ENCODE results near the gene TCF19. TPM values are rescaled to one million over a fixed set of nuclear protein-coding genes. Genes with fewer than 3 reads are reported as not detected.

The TCF19 gene
- total RNA-seq, 1 experiment from 2014 or later: 39.1 TPM

DNA sequence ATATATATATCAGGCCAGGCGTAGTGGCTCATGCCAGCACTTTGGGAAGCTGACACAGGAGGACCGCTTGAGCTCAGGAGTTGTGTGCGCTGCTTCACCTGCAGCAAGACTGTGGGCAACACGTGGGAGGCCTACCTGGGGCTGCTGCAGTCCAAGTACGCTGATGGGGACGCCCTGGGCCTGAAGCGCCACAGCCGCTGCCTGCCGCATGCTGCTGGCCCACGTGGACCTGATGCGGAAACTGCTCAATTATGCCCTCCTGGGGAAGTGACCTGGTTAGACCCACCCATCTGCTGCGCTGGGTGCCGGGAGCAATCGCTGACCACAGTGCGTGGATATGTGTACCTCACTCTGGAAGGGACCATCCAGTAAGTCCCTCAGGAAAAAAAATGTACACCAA, 17.7 kb upstream of the TCF19 start:
- H3K27ac ChIP-seq (ENCODE audit: low read depth, low read length, poor library complexity, severe bottlenecking): no peak overlapping the region
- no TSS peak for BruUV-seq (replicated peaks)
- intact Hi-C loops (cut with micrococcal nuclease; ENCODE audit: unreplicated experiment): no loop called here
- ChIA-PET POLR2A (ENCODE audit: low non-redundant PET) (no interaction called here), CTCF (interaction anchor here (0.6 to 0.7 kb wide), 2 partner anchors 96 to 262 kb away, joined by 3 read pairs; no protein-coding TSS in a partner anchor)
- H3K27me3 ChIP-seq (replicated peaks; ENCODE audit: insufficient read depth, low read depth, low read length, poor library complexity): no peaks in the 10 kb centered on the region
- H3K4me3 ChIP-seq (ENCODE audit: low read depth, low read length, poor library complexity, severe bottlenecking): no peak overlapping the region
- H3K9me3 ChIP-seq (ENCODE audit: low read depth, low read length, poor library complexity, severe bottlenecking): no peaks in the 10 kb centered on the region
- DNase-seq (ENCODE audit: low spot score): no peak
- TF ChIP-seq CTCF (conservative IDR thresholded peaks at IDR 0.05; ENCODE audit: low read depth, low read length): no peak
- no peaks in the 10 kb centered on the region for H3K4me1 ChIP-seq (ENCODE audit: insufficient read depth, low read length, poor library complexity, severe bottlenecking)
- peaks cover 18% of the 10 kb centered on the region for H3K36me3 ChIP-seq (ENCODE audit: insufficient read depth, low read length, poor library complexity, severe bottlenecking)

DNA sequence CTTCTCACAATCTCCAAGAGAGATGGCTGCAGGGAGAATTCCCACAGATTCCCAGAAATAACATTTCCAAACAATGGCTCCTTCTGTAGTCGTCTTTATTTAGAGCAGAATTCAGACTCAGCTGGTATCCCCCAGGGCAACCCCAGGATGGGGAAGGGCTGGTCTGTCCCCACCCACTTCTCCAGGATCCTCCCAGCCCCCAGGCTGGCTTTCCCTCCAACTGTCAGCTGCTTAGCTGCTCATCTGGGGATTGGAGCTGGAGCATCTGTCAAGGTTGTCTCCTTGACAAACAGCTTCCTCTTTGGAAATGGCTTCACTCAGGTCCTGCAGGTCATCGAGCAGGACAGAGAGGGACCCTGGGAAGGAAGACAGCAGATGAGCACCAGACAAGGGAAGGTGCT, 16.0 kb upstream of the TCF19 start:
- Histone ChIP-seq H3K27ac (ENCODE audit: low read depth, low read length, poor library complexity, severe bottlenecking) (no peak overlapping the region), H3K9me3 (ENCODE audit: low read depth, low read length, poor library complexity, severe bottlenecking) (no peaks in the 10 kb centered on the region)

GRCh38 chr6:31143148-31143547, 15.2 kb upstream of the TCF19 start:
- TF ChIP-seq CTCF (conservative IDR thresholded peaks at IDR 0.05; ENCODE audit: low read depth, low read length) (no peak), EZH2 (IDR thresholded peaks at IDR 0.05; ENCODE audit: borderline replicate concordance, low read depth, low read length, poor library complexity, severe bottlenecking) (no peak)
- no TSS peak for BruUV-seq (replicated peaks)
- no peaks in the 10 kb centered on the region for H3K9me3 ChIP-seq (ENCODE audit: low read depth, low read length, poor library complexity, severe bottlenecking)
- no peak for DNase-seq (ENCODE audit: low spot score)
- H3K36me3 ChIP-seq (ENCODE audit: insufficient read depth, low read length, poor library complexity, severe bottlenecking): peaks cover 18% of the 10 kb centered on the region
- intact Hi-C loops (cut with micrococcal nuclease; ENCODE audit: unreplicated experiment): no loop called here
- no peaks in the 10 kb centered on the region for H3K27me3 ChIP-seq (replicated peaks; ENCODE audit: insufficient read depth, low read depth, low read length, poor library complexity)
- CTCF ChIA-PET: no interaction called here
- no peak overlapping the region for H3K4me3 ChIP-seq (ENCODE audit: low read depth, low read length, poor library complexity, severe bottlenecking)
- POLR2A ChIA-PET (ENCODE audit: low non-redundant PET): no interaction called here
- no peak overlapping the region for H3K27ac ChIP-seq (ENCODE audit: low read depth, low read length, poor library complexity, severe bottlenecking)
- H3K4me1 ChIP-seq (ENCODE audit: insufficient read depth, low read length, poor library complexity, severe bottlenecking): no peaks in the 10 kb centered on the region

More for the DNA sequence above, 16.0 kb upstream of the TCF19 start:
- Histone ChIP-seq H3K36me3 (ENCODE audit: insufficient read depth, low read length, poor library complexity, severe bottlenecking) (peaks cover 18% of the 10 kb centered on the region), H3K4me3 (ENCODE audit: low read depth, low read length, poor library complexity, severe bottlenecking) (no peak overlapping the region), H3K4me1 (ENCODE audit: insufficient read depth, low read length, poor library complexity, severe bottlenecking) (no peaks in the 10 kb centered on the region), H3K27me3 (replicated peaks; ENCODE audit: insufficient read depth, low read depth, low read length, poor library complexity) (no peaks in the 10 kb centered on the region)
- TSS peak; percentile 82 for BruUV-seq (replicated peaks)
- POLR2A ChIA-PET (ENCODE audit: low non-redundant PET): interaction anchor here (0.6 kb wide), 1 partner anchor 47 kb away, joined by 4 read pairs; no protein-coding TSS in a partner anchor
- CTCF ChIA-PET: no interaction called here
- DNase-seq (ENCODE audit: low spot score): no peak
- intact Hi-C loops (cut with micrococcal nuclease; ENCODE audit: unreplicated experiment): no loop called here
- TF ChIP-seq CTCF (conservative IDR thresholded peaks at IDR 0.05; ENCODE audit: low read depth, low read length) (no peak), EZH2 (IDR thresholded peaks at IDR 0.05; ENCODE audit: borderline replicate concordance, low read depth, low read length, poor library complexity, severe bottlenecking) (no peak)

Data from A673 (cell line).